ENCODE measurements around the gene ABCC8. TPM values are rescaled to one million over a fixed set of nuclear protein-coding genes. Genes with fewer than 3 reads are reported as not detected.

Gene ABCC8
- under 1 TPM in 1 of 2 experiments, not detected in 1; 0.54 TPM for total RNA-seq

DNA sequence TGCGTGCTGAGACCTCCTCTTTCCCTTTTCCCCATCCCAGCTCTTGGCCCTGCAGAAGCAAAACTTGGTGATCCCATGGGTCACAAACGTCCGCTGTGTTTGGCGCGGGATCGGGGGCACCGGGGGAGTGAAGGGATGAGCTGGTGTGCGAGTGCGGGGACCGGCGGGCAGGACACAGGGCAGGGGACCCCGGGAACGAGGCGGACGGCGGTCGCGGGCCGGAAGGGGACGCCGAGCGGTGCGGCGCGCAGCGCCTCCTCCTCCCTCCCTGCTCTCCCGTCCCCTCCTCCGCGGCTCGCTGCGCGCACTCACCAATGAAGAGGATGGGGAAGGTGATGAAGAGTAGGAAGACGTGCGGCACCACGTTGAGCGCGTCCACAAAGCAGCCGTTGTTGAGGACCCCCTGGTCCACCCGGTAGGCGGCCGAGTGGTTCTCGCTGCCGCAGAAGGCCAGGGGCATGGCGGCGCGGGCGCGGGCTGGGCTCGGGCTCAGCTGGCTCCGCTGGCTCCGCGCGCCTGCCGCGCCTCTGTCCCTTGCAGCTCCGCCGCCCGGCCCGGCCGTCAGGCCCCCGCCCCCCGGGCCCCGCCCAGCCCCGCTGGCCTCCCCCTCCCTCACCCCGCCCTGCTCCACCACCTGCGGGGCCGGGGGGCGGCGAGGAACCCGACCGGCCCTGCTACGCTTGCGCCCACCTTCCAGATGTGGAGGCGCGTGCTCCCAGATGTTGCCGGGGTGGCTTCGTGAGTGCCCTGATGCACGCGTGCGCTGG, at the start of gene ABCC8:
ABCC8 (minus strand) TSS at position 529 of the 767 bp plus-strand sequence; CDS start at position 460, 69 bp downstream.
- H3K9me3 Mint-ChIP-seq (ENCODE audit: low read depth), result no peaks in the 10 kb centered on the region
- CTCF ChIA-PET, result interaction anchor here (1.6 kb wide), 1 partner anchor 90 kb away, joined by 3 read pairs; no protein-coding TSS in a partner anchor
- H3K36me3 Mint-ChIP-seq, result no peaks in the 10 kb centered on the region
- no peak within 1 kb of the TSS for H3K4me3 Mint-ChIP-seq
- H3K4me1 Mint-ChIP-seq, result no peaks in the 10 kb centered on the region
- ATAC-seq, result no peak
- DNase-seq, result no peak
- H3K27me3 Mint-ChIP-seq, result peaks cover 86% of the 10 kb centered on the region
- H3K27ac Mint-ChIP-seq, result no peak within 1 kb of the TSS

- CTCF ChIA-PET, result no interaction called here
- DNase-seq, result no peak
- Mint-ChIP-seq H3K27ac (no peak overlapping the region), H3K4me3 (no peak overlapping the region), H3K9me3 (ENCODE audit: low read depth) (no peaks in the 10 kb centered on the region), H3K4me1 (no peaks in the 10 kb centered on the region), H3K27me3 (peaks cover 10% of the 10 kb centered on the region), H3K36me3 (no peaks in the 10 kb centered on the region)
- no peak for ATAC-seq
Measured at GRCh38 chr11:17526326-17526725, 49.7 kb upstream of the ABCC8 start.

DNA sequence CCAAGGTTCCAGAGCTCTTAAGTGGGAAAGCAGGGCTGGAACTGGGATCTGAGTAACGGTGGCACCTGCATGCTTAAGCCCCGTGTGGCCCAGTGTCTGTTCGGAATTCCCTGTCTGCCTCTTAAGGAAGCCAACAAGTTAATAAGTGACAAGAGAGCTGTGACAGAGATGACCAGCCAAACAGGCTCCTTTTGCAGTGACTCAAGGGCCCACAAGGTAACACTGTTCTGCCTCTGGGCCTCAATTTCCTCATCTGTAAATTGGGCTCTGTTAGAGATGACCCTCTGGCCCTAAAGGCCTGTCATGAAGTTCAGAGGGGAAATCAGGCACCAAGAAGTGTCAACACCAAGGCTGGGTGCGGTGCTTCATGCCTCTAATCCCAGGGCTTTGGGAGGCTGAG, 48.9 kb upstream of the ABCC8 start:
- no peak overlapping the region for H3K27ac Mint-ChIP-seq
- no peaks in the 10 kb centered on the region for H3K36me3 Mint-ChIP-seq
- peaks cover 10% of the 10 kb centered on the region for H3K27me3 Mint-ChIP-seq
- no peaks in the 10 kb centered on the region for H3K4me1 Mint-ChIP-seq
- H3K9me3 Mint-ChIP-seq (ENCODE audit: low read depth), result no peaks in the 10 kb centered on the region
- no peak for DNase-seq
- CTCF ChIA-PET, result no interaction called here
- no peak overlapping the region for H3K4me3 Mint-ChIP-seq
- no peak for ATAC-seq

DNA sequence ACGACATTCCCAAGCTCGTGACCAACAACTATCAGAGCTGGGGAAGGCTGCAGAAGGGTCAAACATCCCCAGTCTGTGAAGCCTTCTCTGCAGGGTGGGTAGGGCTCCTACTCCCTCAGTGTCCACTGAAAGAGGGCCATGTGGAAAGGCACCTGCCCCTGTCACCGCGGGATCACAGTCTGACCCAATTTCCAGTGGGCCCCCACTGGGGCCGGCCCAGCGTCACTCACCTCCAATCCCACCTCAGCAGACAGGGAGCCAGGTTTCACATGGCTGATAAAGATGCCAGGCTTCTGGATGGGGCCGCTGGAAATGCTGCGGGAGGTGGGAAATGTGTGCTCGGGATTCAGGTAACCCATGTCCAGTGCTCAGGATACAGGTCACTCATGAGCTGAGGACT, 47.6 kb upstream of the ABCC8 start:
- no peak for DNase-seq
- Mint-ChIP-seq H3K27ac (no peak overlapping the region), H3K36me3 (no peaks in the 10 kb centered on the region), H3K27me3 (peaks cover under 1% of the 10 kb centered on the region), H3K4me3 (no peak overlapping the region), H3K9me3 (ENCODE audit: low read depth) (no peaks in the 10 kb centered on the region), H3K4me1 (no peaks in the 10 kb centered on the region)
- CTCF ChIA-PET, result interaction anchor here (2.3 kb wide), 1 partner anchor 140 kb away, joined by 9 read pairs; no protein-coding TSS in a partner anchor
- no peak for ATAC-seq

- CTCF ChIA-PET, result interaction anchor here (2.3 kb wide), 1 partner anchor 139 kb away, joined by 9 read pairs; no protein-coding TSS in a partner anchor
- no peaks in the 10 kb centered on the region for H3K9me3 Mint-ChIP-seq (ENCODE audit: low read depth)
- ATAC-seq, result no peak
Measured at GRCh38 chr11:17522655-17523054, 46.0 kb upstream of the ABCC8 start.

DNA sequence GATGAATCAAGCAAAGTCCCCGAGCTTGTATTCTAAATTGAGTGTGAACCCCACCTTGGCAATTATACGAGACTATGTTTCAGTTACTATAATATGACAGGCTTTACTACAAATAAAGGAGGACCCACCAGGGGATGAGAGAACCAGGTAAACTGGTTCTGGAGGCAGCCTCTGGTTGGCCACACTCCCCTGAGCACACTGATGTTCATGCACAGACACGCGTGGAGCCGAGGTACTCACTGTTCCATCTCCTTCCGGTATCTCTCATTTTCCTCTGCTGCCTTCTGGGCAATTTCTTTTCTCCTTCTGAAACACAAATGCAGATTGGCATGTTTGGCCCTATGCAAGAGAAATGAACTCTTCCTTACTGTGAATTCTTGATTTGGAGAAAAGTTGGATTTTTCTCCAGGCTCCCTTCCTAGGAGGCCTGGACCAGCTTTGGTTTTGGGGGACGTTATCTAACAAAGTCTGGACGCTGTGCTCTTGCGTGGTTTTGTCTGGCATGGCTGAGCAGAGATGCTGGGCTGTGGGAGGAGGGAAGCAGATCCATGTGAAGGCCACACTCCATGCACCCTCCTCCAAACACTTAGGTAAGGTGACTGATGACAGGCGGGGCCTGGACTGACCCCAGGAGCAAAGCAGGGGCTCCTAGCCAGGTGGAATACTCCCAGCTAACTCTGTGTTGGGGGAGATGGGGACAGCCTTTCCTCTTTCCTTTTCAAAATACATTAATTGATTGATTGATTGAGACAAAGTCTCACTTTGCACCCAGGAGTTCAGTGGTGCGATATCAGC, 44.7 kb upstream of the ABCC8 start:
- no peak for ATAC-seq
- CTCF ChIA-PET, result no interaction called here
- no peaks in the 10 kb centered on the region for H3K9me3 Mint-ChIP-seq (ENCODE audit: low read depth)

More at GRCh38 chr11:17522655-17523054, 46.0 kb upstream of the ABCC8 start:
- DNase-seq, result no peak
- no peaks in the 10 kb centered on the region for H3K27me3 Mint-ChIP-seq
- H3K36me3 Mint-ChIP-seq, result no peaks in the 10 kb centered on the region
- H3K4me1 Mint-ChIP-seq, result no peaks in the 10 kb centered on the region
- H3K4me3 Mint-ChIP-seq, result no peak overlapping the region
- no peak overlapping the region for H3K27ac Mint-ChIP-seq

DNA sequence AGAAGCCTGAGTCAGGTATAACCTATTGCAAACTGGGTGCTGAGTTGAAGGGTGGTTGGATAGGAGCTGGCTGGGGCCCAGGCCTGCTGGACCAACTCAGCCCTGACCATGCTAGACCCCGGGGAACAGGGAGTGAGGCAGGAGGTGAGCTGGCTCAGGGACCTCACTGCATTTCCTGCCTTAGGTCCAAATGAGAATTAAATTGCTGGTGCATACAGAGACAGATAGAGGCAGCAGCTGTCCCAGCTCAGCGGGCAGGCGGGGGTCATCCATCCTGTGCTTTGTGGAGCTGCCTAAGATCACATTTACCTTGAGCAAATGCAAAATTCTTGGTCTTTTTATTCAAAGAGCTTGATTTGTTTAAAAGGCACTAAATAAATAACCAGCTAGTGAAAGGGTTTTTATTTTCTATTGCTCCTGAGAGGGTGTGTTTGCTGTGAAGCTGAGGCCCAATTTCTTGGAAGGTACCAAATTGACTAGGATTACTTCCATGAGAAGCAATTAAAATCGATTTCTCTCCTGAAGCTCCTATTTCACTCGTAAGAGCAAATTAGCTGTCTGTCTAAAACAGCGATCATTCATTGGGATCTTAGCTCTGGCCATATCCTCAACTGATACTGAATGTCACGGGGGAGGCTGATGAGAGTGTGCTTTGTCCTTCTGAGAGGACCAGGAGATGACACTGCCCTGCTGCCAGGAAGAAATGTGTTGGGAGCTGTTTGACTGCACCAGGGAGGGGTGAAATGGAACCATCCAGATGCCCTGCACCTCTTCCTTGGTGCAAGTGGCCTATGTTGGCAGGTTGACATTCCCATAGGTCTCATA, 42.6 kb upstream of the ABCC8 start:
- Mint-ChIP-seq H3K27ac (no peak overlapping the region), H3K27me3 (no peaks in the 10 kb centered on the region)

More for the DNA sequence above, 44.7 kb upstream of the ABCC8 start:
- Mint-ChIP-seq H3K27ac (no peak overlapping the region), H3K4me1 (no peaks in the 10 kb centered on the region), H3K4me3 (no peak overlapping the region), H3K27me3 (no peaks in the 10 kb centered on the region), H3K36me3 (no peaks in the 10 kb centered on the region)
- no peak for DNase-seq

GRCh38 chr11:17518366-17518765, 41.7 kb upstream of the ABCC8 start:
- DNase-seq, result no peak
- CTCF ChIA-PET, result interaction anchor here (1.2 to 2.6 kb wide), 2 partner anchors 10 to 135 kb away, joined by 5 to 9 read pairs; no protein-coding TSS in a partner anchor
- no peaks in the 10 kb centered on the region for H3K4me1 Mint-ChIP-seq

More for the DNA sequence above, 42.6 kb upstream of the ABCC8 start:
- Mint-ChIP-seq H3K4me3 (no peak overlapping the region), H3K9me3 (ENCODE audit: low read depth) (no peaks in the 10 kb centered on the region), H3K4me1 (no peaks in the 10 kb centered on the region), H3K36me3 (no peaks in the 10 kb centered on the region)
- CTCF ChIA-PET, result interaction anchor here (1.7 to 2.6 kb wide), 3 partner anchors 9 to 136 kb away, joined by 5 to 10 read pairs (median 9); no protein-coding TSS in a partner anchor
- DNase-seq (no peak), ATAC-seq (no peak)

GRCh38 chr11:17517186-17517585, 40.5 kb upstream of the ABCC8 start:
- Mint-ChIP-seq H3K27ac (no peak overlapping the region), H3K9me3 (ENCODE audit: low read depth) (no peaks in the 10 kb centered on the region), H3K4me1 (no peaks in the 10 kb centered on the region), H3K27me3 (peaks cover 5% of the 10 kb centered on the region), H3K4me3 (no peak overlapping the region), H3K36me3 (no peaks in the 10 kb centered on the region)
- CTCF ChIA-PET, result interaction anchor here (1.2 kb wide), 1 partner anchor 11 kb away, joined by 5 read pairs; no protein-coding TSS in a partner anchor
- ATAC-seq, result no peak
- DNase-seq, result no peak

More at GRCh38 chr11:17518366-17518765, 41.7 kb upstream of the ABCC8 start:
- Mint-ChIP-seq H3K4me3 (no peak overlapping the region), H3K27ac (no peak overlapping the region), H3K27me3 (peaks cover 4% of the 10 kb centered on the region), H3K9me3 (ENCODE audit: low read depth) (no peaks in the 10 kb centered on the region), H3K36me3 (no peaks in the 10 kb centered on the region)
- no peak for ATAC-seq

DNA sequence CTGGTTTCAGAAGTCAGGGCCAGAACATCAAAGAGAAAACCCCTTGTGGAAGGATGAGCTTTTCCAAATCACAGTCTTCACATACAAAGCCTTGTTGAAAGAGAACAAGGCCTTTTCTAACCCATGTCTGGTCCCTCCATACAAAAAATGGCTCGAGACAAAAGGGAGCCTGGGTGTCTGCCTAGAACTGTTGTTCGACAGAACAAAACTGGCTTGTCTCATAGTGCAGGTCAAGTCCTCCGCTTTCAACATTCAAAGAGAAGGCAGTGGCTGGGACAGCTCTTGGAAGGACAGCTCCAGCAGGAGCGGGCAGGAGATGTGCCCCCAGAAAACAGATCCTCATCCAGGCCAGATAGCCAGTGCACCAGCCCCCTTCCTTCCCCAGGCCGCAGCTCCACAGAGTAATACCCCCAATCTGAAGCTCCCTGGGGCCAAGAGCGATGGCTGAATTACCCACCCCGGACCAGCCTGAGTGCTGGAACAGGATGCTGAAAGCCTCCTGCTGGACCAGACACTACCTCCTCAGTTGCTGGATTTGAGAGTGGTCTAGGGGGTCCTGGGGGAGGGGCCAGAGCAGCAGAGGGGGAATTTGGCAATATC, 40.0 kb upstream of the ABCC8 start:
- CTCF ChIA-PET, result interaction anchor here (1.1 kb wide), 1 partner anchor 14 kb away, joined by 3 read pairs; no protein-coding TSS in a partner anchor
- Mint-ChIP-seq H3K9me3 (ENCODE audit: low read depth) (no peaks in the 10 kb centered on the region), H3K27ac (no peak overlapping the region), H3K4me1 (no peaks in the 10 kb centered on the region), H3K4me3 (no peak overlapping the region), H3K36me3 (no peaks in the 10 kb centered on the region), H3K27me3 (peaks cover 7% of the 10 kb centered on the region)
- DNase-seq (no peak), ATAC-seq (no peak)

DNA sequence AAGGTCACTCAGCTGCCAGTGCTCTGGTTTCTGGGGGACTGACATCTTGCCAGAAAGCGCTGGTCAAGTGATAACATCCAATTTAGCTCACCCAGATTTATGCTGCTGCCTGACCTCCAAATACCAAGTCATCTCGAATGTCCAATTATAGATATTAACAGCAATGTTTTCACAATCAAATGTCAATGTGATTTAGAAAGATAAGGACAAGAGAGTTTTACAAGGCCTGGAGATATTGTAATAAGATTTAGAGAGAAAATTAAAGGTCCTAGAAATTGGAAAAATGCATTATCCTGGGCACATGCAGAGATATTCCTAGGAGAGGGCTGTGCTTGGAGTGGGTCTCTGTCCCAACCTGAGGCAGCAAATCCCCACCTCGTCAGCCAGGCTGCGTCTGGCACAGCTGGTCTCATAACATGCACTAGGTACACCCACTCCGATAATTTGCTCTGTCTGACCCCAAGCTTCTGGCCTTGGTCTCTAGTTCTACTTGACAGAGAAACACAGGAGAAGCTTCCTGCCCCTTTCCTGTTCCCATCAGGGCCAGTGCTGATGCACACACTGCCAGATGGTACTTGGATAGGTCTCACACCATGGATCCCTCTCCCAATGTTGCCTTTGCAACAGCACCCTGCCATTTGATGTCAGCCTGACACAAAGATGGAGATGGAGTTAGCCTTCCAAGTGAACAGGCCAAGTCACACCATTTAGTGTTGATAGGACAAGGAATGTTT, 39.0 kb upstream of the ABCC8 start:
- Mint-ChIP-seq H3K4me1 (no peaks in the 10 kb centered on the region), H3K27ac (no peak overlapping the region), H3K27me3 (peaks cover 9% of the 10 kb centered on the region), H3K9me3 (ENCODE audit: low read depth) (no peaks in the 10 kb centered on the region), H3K4me3 (no peak overlapping the region), H3K36me3 (no peaks in the 10 kb centered on the region)
- ATAC-seq (no peak), DNase-seq (no peak)
- CTCF ChIA-PET, result interaction anchor here (1.1 to 2.2 kb wide), 2 partner anchors 13 kb away, joined by 3 to 7 read pairs; no protein-coding TSS in a partner anchor

- no peaks in the 10 kb centered on the region for H3K36me3 Mint-ChIP-seq
- peaks cover 12% of the 10 kb centered on the region for H3K27me3 Mint-ChIP-seq
- H3K4me1 Mint-ChIP-seq, result no peaks in the 10 kb centered on the region
- no peaks in the 10 kb centered on the region for H3K9me3 Mint-ChIP-seq (ENCODE audit: low read depth)
- DNase-seq (no peak), ATAC-seq (no peak)
- no peak overlapping the region for H3K4me3 Mint-ChIP-seq
- H3K27ac Mint-ChIP-seq, result no peak overlapping the region
- CTCF ChIA-PET, result interaction anchor here (2.2 kb wide), 1 partner anchor 14 kb away, joined by 7 read pairs; no protein-coding TSS in a partner anchor
Measured at GRCh38 chr11:17514476-17514875, 37.8 kb upstream of the ABCC8 start.

Data from activated CD8-positive, alpha-beta memory T cell treated with anti-CD3 and anti-CD28 coated beads, Interleukin-2, amount 10 ng/mL, durations not matched to agents 7 days and 5 days (primary cell).